ENCODE measurements around the gene NUMB.

The NUMB gene

DNA sequence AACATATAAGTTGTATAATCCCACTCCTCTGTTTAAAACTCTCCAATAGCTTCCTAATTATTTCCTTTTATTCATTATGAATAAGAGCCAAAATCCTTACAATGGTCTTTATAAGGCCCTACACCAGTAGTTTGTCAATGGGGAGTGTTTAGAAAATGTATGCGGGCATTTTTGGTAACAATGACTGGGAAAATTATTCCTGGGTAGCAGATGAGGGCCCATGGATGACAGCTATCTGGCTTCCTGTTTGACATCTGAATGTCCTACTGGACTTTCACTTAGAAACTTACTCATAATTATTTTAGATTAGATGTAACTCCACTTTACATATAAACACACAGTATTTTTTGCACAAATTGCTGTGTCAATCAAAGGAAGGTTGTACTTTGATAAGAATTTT, 119.8 kb downstream of the NUMB start:
- no peaks in the 10 kb centered on the region for H3K4me1 ChIP-seq (ENCODE audit: low read length)
- H3K4me2 ChIP-seq (ENCODE audit: low read length): no peak overlapping the region
- no peaks in the 10 kb centered on the region for H3K36me3 ChIP-seq (replicated peaks; ENCODE audit: low read depth, low read length)
- no peaks in the 10 kb centered on the region for H4K20me1 ChIP-seq (ENCODE audit: insufficient read depth, low read length)
- no peak overlapping the region for H3K27ac ChIP-seq (ENCODE audit: low read length)
- H3K4me3 ChIP-seq (ENCODE audit: low read length): no peak overlapping the region
- H3K79me2 ChIP-seq (ENCODE audit: low read length): no peaks in the 10 kb centered on the region
- no peak overlapping the region for H3K9ac ChIP-seq (ENCODE audit: low read length)
- no peaks in the 10 kb centered on the region for H3K27me3 ChIP-seq (ENCODE audit: low read depth, low read length)
- H2AFZ ChIP-seq (ENCODE audit: low read depth, low read length): no peak overlapping the region
- H3K9me3 ChIP-seq (ENCODE audit: insufficient read depth, low read length): no peaks in the 10 kb centered on the region
- TF ChIP-seq, protein P1, sequence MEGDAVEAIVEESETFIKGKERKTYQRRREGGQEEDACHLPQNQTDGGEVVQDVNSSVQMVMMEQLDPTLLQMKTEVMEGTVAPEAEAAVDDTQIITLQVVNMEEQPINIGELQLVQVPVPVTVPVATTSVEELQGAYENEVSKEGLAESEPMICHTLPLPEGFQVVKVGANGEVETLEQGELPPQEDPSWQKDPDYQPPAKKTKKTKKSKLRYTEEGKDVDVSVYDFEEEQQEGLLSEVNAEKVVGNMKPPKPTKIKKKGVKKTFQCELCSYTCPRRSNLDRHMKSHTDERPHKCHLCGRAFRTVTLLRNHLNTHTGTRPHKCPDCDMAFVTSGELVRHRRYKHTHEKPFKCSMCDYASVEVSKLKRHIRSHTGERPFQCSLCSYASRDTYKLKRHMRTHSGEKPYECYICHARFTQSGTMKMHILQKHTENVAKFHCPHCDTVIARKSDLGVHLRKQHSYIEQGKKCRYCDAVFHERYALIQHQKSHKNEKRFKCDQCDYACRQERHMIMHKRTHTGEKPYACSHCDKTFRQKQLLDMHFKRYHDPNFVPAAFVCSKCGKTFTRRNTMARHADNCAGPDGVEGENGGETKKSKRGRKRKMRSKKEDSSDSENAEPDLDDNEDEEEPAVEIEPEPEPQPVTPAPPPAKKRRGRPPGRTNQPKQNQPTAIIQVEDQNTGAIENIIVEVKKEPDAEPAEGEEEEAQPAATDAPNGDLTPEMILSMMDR (IDR thresholded peaks at IDR 0.05; ENCODE audit: low read depth, low read length): no peak
- TF ChIP-seq EZH2phosphoT487 (IDR thresholded peaks at IDR 0.05; ENCODE audit: low read depth): no peak

- Histone ChIP-seq H3K9me3 (ENCODE audit: insufficient read depth, low read length) (no peaks in the 10 kb centered on the region), H4K20me1 (ENCODE audit: insufficient read depth, low read length) (no peaks in the 10 kb centered on the region), H3K36me3 (replicated peaks; ENCODE audit: low read depth, low read length) (no peaks in the 10 kb centered on the region), H3K79me2 (ENCODE audit: low read length) (no peaks in the 10 kb centered on the region), H3K27ac (ENCODE audit: low read length) (no peak overlapping the region), H3K27me3 (ENCODE audit: low read depth, low read length) (no peaks in the 10 kb centered on the region), H2AFZ (ENCODE audit: low read depth, low read length) (no peak overlapping the region), H3K4me1 (ENCODE audit: low read length) (no peaks in the 10 kb centered on the region), H3K4me3 (ENCODE audit: low read length) (no peak overlapping the region), H3K9ac (ENCODE audit: low read length) (no peak overlapping the region), H3K4me2 (ENCODE audit: low read length) (no peak overlapping the region)
- no peak for TF ChIP-seq EZH2phosphoT487 (IDR thresholded peaks at IDR 0.05; ENCODE audit: low read depth)
- TF ChIP-seq, protein P1 (IDR thresholded peaks at IDR 0.05; ENCODE audit: low read depth, low read length): no peak
These were observed 125.3 kb downstream of the NUMB start for GRCh38 chr14:73333031-73333430.

DNA sequence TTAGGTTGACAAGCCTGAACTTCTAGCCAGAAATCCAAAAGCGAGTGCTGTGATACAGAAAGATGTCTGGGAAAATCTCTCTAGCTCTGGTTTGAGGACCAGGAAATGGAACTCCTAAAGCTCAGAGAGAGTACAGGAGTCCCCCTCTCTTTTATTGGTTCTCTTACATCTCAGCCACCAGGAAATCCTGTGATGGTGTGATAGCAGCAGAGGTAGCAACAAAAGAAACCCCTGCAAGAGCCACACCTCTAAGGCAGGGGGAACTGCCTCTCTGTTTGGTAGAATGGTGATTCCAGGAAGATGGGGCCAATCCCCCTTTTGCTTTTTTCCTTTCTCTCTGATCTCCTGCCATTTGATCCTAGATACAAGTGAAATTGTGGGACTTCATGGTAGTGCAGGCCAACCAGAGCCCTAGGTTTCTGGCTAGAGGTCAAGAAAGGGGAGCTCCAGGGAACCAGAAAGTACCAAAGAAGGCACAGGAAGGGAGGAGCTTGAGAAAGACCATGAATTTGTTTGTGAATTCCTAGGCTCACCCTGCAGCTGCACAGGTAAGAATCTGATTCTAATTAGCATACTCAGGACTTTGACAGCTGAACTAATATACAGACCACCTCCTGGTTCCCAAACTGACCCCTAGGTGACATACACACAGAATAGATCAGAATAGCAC, 132.6 kb downstream of the NUMB start:
- no peaks in the 10 kb centered on the region for H3K36me3 ChIP-seq (replicated peaks; ENCODE audit: low read depth, low read length)
- no peak overlapping the region for H2AFZ ChIP-seq (ENCODE audit: low read depth, low read length)
- TF ChIP-seq, protein P1 (IDR thresholded peaks at IDR 0.05; ENCODE audit: low read depth, low read length): no peak
- TF ChIP-seq EZH2phosphoT487 (IDR thresholded peaks at IDR 0.05; ENCODE audit: low read depth): no peak
- no peaks in the 10 kb centered on the region for H3K27me3 ChIP-seq (ENCODE audit: low read depth, low read length)
- H3K4me3 ChIP-seq (ENCODE audit: low read length): no peak overlapping the region
- H3K4me1 ChIP-seq (ENCODE audit: low read length): no peaks in the 10 kb centered on the region
- no peak overlapping the region for H3K4me2 ChIP-seq (ENCODE audit: low read length)
- H4K20me1 ChIP-seq (ENCODE audit: insufficient read depth, low read length): no peaks in the 10 kb centered on the region
- no peaks in the 10 kb centered on the region for H3K9me3 ChIP-seq (ENCODE audit: insufficient read depth, low read length)
- H3K9ac ChIP-seq (ENCODE audit: low read length): no peak overlapping the region
- H3K27ac ChIP-seq (ENCODE audit: low read length): no peak overlapping the region
- H3K79me2 ChIP-seq (ENCODE audit: low read length): no peaks in the 10 kb centered on the region

GRCh38 chr14:73325063-73325462, 133.3 kb downstream of the NUMB start:
- Histone ChIP-seq H3K27ac (ENCODE audit: low read length) (no peak overlapping the region), H3K4me1 (ENCODE audit: low read length) (no peaks in the 10 kb centered on the region), H3K27me3 (ENCODE audit: low read depth, low read length) (no peaks in the 10 kb centered on the region), H2AFZ (ENCODE audit: low read depth, low read length) (no peak overlapping the region), H3K4me3 (ENCODE audit: low read length) (no peak overlapping the region), H3K36me3 (replicated peaks; ENCODE audit: low read depth, low read length) (no peaks in the 10 kb centered on the region), H4K20me1 (ENCODE audit: insufficient read depth, low read length) (no peaks in the 10 kb centered on the region), H3K9me3 (ENCODE audit: insufficient read depth, low read length) (no peaks in the 10 kb centered on the region), H3K79me2 (ENCODE audit: low read length) (no peaks in the 10 kb centered on the region), H3K4me2 (ENCODE audit: low read length) (no peak overlapping the region), H3K9ac (ENCODE audit: low read length) (no peak overlapping the region)
- TF ChIP-seq, protein P1 (IDR thresholded peaks at IDR 0.05; ENCODE audit: low read depth, low read length): no peak

All from OCI-LY3 (cell line).